ENCODE measurements around the gene ALDOA.

Gene ALDOA

DNA sequence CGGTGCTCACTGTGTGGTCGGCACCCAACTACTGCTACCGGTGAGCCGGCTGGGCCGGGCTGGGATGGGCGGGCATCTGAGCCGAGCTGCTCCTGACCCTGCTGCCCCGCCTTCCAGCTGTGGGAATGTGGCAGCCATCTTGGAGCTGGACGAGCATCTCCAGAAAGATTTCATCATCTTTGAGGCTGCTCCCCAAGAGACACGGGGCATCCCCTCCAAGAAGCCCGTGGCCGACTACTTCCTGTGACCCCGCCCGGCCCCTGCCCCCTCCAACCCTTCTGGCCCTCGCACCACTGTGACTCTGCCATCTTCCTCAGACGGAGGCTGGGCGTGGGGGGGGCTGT, 19.2 kb downstream of the ALDOA start:
- in situ Hi-C loops (cut with HindIII; ENCODE audit: low pct_ligation_motif_present, low pct_unique_long_range_greater_than_20kb, low sequenced_read_pairs): no loop called here
- DNase-seq: no peak

DNA sequence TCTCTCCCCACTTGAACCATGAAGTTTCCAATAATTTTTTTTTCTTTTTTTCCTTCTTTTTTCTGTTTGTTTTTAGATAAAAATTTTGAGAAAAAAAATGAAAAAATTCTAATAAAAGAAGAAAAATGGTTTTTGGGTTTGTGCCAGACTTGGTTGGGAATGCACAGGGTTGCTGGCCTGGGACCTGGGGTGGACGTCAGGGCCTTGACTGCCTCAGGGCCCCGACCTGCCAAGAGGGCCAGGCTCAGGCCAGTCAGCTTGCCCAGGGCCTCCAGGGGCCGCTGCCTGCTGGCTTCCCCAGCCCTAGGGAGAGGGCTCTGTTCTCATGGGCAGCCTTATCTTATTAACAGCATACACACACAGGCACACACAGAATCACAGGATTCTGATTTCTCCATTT, 19.7 kb downstream of the ALDOA start:
- in situ Hi-C loops (cut with HindIII; ENCODE audit: low pct_ligation_motif_present, low pct_unique_long_range_greater_than_20kb, low sequenced_read_pairs): no loop called here
- no peak for DNase-seq

DNA sequence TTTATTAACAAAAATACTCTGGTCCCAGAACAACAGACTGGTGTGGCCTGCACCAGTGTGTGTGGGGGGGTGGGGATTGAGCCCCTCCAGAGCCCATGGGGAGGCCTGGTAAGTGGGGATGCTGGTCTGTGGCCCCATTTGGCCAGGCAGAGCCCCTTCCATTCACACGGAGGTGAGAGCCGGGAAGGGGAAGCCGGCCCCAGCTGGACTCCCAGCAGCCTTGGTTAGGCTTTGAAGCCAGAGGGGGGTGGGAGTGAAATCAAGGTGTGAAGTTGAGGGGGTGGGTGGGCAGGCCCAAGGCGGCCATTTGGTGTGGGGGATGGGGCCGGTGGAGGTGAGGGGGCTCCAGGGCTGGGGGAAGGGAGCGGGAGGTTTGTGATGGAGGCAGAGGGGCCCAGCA, 20.3 kb downstream of the ALDOA start:
- in situ Hi-C loops (cut with HindIII; ENCODE audit: low pct_ligation_motif_present, low pct_unique_long_range_greater_than_20kb, low sequenced_read_pairs): no loop called here
- DNase-seq: no peak

DNA sequence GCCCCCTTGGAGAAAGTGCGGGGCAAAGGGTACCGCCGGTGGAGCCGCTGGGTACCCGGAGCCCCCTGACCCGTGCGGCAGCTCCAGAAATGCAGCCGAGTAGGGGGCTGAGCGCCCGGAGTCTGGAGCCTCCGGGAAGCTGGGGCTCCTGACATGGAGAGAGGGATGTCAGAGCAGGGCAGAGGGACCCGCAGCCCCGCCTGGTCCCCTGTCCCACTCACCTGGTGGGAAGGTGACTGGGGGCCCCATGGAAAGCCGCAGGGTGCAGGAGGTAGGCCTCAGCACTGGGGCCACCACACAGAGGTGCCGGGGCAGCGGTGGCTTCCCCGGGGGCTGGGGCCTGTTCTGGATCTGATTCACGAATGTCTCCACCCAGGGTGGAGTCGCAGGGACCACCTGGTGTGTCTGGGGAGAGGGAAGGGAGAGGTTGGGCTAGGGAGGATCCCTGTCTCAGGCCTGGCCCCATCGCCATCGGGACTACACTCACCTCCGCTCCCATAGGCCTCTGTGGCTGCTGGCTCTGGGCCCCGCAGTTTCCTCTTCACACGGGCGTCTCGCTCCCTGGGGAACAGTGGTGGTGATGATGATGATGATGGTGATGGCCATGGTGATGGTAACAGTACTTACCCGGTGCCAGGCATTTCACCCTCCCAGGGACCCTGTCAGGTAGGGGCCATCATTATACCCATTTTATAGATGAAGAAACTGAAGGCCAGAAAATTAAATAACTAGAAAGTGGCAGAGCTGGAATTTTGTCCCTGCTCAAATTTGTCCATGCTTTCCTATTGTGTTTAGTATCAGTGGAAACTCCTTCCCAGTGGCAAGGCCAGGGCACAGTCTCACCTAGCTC, 21.0 kb downstream of the ALDOA start:
- DNase-seq: no peak
- in situ Hi-C loops (cut with HindIII; ENCODE audit: low pct_ligation_motif_present, low pct_unique_long_range_greater_than_20kb, low sequenced_read_pairs): no loop called here

DNA sequence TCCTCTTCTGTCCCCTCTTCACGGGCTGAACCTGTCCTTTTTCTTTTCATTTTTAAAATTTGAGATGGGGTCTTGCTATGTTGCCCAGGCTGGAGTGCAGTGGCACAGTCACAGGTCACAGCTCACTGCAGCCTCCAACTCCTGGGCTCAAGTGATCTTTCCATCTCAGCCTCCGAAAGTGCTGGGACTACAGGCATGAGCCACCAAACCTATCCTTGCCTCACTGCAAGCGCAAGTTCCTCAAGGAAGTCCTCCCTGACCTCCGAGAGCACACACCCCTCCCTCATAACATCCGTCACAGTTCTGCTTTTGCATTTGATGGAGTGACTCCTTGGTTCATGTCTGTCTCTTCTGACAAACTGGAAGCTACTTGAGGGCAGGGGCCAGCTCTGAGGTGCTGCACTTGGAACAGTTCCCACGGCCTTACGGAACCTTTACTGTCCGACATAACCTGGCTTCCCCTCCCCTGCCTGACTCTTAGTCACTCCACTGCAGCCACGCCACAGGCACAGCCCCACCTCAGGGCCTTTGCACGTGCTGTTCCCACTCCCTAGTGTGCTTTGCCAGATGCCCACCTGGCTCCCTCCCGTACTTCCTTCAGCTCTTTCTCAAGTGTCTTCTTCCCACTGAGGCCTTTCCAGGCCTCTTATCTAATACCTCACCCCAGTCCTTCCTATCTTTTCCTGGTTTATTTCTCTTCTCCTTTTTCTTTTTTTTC, 21.8 kb downstream of the ALDOA start:
- in situ Hi-C loops (cut with HindIII; ENCODE audit: low pct_ligation_motif_present, low pct_unique_long_range_greater_than_20kb, low sequenced_read_pairs): no loop called here
- DNase-seq: no peak

DNA sequence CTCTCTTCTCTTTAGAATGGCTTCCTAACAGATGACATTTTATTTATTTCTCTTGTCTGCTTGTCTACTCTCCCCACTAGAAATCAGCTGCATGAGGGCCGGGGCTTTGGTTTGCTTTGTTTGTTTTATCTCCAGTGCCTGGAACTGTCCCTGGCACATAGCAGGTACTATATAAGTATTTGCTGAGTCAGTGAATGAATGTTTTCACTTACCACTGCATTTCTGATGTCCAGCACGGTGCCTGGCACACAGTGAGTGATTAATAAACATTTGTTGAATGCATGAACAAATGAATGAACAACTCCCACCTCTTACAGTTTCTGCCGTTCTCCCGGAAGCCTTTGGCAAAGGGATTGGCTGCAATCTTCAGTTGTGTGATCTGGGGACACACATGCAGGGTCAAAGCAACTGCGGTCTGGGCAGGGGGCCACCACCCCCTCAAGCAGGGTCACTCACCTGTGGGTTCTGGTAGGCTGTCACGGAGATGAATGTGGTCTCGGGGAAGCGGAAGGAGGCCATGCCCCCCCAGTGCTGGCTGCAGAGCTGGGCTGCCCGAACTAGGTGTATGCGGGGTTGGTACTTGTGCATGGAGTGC, 22.8 kb downstream of the ALDOA start:
- no peak for DNase-seq
- in situ Hi-C loops (cut with HindIII; ENCODE audit: low pct_ligation_motif_present, low pct_unique_long_range_greater_than_20kb, low sequenced_read_pairs): no loop called here

DNA sequence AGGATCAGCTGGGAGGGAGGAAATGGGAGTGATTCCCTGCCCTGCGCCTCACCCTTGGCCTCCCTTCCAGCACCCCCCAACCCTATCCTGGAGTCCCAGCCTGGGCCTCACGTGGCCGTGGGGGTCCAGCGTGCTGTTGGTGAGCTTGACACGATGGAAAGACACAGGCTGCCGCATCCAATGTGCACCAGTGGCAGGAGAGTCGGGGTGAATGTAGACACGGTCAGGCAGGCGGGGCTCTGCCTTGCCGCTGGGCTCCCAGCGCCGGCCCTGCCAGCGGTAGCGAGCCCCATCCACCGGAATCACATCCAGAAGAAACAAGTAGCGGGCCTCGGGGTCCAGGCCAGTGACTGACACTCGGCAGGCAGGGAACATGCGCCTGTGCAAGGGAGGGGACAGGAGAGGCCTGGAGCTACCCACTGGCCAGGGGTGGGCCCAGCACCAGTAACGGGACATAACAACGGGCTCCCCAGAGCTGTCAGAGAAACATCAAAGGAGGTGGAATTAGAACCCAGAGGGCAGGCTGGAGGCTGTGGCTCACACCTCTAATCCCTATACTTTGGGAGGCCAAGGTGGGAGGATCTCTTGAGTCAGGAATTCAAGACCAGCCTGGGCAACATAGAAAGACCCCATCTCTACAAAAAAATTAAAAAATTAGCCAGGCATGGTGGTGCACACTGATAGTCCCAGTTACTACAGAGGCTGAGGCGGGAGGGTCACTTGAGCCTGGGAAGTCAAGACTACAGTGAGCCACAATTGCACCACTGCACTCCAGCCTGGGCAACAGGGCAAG, 23.5 kb downstream of the ALDOA start:
- in situ Hi-C loops (cut with HindIII; ENCODE audit: low pct_ligation_motif_present, low pct_unique_long_range_greater_than_20kb, low sequenced_read_pairs): no loop called here
- DNase-seq: no peak

DNA sequence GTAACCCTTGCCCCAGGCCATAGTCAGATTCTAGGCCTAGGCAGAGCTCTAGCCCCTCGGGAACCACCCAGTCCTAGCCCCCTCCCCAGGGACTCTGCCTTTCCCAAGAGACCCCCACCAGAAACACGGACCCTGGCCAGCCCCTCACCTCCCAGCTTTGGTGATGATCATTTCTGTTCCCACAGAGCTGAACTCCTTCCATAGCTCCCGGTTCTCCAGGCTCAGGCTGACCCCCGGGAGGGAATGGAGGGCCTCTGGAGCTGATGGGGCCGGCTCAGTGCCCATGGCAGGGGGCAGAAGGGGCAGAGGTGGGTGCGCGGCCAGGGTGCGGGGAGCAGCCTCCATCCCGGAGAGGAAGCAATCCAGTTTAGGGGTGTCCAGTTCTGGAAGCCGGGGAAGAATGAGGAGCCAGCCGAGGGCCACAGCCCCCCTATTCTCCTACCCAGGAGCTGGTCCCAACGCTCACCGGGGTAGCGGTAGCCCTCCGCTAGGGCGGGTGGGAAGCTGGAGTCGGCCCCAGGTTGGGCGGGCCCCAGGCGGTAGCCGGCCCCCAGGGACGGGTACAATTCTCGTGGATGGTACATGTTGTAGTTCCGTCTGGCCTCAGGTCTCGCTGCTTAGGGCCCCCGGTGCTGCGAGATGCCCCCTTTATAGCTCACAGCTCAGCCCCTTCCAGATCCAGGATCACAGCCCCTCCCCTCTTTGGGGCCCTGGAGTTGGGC, 25.2 kb downstream of the ALDOA start:
- no peak for DNase-seq
- in situ Hi-C loops (cut with HindIII; ENCODE audit: low pct_ligation_motif_present, low pct_unique_long_range_greater_than_20kb, low sequenced_read_pairs): no loop called here

DNA sequence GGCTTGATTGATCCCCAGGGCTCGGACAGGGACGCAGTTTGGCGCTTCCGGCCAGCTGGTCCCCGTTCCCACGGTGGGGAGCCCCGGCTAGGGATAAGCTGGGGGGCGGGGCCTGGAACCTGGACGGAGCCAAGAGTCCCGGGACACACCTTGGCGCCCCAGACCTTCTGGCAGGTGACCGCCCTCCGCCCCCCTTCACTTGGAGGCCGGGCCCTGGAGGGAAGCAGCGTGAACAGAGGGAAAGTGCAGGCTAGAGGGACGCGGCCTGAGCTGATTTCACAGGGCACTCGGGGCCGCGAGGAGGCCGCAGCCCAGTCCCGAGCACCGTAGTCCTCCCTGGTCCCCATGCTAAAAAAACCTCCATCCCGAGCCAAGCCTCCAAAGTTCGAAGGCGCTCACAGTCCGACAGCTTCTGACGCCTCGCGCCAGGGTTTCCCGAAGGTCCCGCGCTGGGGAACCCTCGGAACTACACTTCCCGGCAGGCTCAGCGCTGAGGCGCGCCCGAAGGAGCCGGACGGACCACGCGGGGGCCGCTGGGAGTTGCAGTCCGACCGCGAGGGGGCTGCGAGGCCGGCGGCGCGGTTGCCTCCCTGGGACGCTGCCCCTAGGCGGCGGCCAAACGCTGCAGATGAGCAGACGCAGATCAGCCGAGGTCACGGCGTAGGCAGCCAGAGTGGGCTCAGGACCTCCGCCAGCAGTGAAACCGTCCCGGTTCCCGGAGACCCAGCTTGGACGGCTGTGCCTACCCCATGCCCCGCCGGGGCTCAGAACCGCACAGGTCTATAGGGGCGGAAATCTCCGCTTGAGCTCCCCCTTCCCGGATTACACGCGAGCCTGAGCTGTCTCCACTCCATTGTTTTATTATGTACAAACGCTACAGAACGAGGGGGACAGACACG, 26.2 kb downstream of the ALDOA start, which contains the start of gene TBX6:
Gene TBX6, minus strand, starts transcription at position 451 of the 899 bp plus-strand sequence. CDS start 731 bp downstream, outside the sequence.
- in situ Hi-C loops (cut with HindIII; ENCODE audit: low pct_ligation_motif_present, low pct_unique_long_range_greater_than_20kb, low sequenced_read_pairs): no loop called here
- DNase-seq: peak; percentile 95

DNA sequence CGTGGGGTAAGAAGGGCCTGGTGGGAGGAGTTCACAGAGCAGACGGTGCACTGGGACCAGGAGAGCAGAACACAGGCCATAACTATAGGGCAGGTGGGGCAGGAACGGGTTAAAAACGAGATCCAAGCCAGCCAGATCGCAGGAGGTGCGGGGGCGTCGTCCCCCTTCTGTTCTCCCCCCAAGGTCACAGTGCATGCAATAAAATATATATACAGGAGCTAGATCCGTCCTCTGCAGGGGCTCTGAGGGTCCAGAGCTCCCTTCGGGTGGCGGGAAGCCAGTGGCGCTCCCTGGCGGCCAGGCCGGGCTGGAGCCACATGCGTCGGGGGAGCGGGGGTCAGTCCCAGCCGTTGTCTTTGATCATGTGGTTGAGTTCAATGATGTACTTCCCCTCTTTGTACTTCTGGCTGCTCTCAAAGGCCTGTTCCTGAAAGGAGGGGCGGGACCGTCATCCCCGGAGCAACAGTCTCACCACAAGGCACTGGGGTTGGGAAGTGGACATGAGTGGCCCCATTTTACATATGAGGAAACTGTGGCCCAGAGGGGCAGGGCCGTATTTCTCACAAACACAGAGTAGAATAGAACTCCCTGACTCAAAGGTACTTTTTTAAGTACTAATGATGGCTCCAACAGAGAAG, 26.9 kb downstream of the ALDOA start:
- in situ Hi-C loops (cut with HindIII; ENCODE audit: low pct_ligation_motif_present, low pct_unique_long_range_greater_than_20kb, low sequenced_read_pairs): no loop called here
- peak; percentile 82 for DNase-seq

DNA sequence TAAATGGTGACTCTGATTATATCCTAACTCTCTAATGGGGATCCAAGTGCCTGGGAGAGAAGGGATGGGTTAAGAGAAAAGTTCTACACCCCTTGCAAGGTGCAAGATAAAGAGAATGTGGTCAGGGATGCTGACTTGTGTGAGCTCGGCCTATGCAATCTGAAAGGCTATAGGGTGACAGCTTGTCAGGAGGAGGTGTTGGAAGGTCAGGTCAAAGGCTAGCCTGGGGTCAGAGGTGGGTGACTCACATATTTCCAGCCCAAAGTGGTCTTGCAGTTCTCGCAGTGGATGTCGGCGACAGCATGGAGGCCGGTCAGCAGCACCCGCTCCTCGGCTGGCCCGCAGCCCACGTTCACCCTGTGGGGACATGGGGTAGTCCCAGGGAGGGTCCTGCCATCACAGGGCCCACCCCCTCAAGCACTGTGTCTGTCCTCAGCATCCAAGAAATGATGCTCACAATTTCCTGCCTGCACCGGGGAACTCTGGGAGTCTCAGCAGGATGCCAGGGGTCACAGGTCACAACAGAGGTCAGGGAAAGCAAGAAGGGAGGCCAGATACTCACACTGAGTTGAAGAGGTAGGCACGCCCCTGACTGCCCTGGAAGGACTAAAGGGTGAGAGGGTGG, 29.1 kb downstream of the ALDOA start:
- in situ Hi-C loops (cut with HindIII; ENCODE audit: low pct_ligation_motif_present, low pct_unique_long_range_greater_than_20kb, low sequenced_read_pairs): no loop called here

DNA sequence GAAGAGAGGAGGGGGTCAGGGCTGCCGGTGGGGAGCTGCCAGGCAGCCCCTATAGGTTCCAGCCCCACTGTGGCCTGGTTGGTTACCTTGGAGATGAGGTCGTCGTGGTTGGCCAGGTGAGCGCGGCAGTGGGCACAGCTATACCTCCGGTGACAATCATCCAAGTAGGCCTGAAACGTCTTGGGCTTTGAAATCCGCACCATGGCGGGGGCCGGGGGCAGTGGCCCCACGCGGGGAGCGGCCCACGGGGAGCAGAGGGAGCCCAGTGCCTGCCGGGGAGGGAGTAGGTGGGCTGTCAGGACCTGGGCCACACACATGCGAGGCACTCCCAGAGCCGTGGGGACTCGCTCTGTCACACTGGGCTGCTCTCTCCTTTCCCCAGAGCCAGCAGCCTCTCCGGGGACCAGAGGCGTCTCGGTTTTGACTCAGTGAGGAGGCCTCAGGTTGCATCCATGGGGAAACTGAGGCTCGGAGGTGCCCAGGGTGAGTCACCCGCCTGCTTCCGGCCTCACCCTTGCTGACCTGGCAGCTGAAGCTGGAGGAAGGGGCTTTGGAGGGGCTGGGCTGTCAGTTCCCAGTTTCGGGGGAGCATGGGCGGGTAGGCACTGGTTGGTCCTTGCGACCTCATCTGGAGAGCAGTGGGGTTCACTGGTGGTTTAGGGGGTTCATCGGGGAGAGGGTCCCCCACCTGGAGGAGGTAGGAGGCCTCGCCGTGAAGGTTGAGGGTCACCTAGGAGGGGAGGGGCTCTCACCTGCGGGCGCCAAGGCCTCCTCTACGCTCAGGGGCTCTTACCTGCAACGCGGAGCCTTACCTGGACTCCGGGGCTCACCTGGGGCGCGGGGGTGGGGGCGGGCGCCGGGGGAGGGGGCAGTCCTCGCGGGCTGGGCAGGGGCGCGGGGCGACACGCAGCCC, 29.9 kb downstream of the ALDOA start:
- DNase-seq: no peak
- in situ Hi-C loops (cut with HindIII; ENCODE audit: low pct_ligation_motif_present, low pct_unique_long_range_greater_than_20kb, low sequenced_read_pairs): no loop called here

More for the DNA sequence above, 29.1 kb downstream of the ALDOA start:
- DNase-seq: no peak

DNA sequence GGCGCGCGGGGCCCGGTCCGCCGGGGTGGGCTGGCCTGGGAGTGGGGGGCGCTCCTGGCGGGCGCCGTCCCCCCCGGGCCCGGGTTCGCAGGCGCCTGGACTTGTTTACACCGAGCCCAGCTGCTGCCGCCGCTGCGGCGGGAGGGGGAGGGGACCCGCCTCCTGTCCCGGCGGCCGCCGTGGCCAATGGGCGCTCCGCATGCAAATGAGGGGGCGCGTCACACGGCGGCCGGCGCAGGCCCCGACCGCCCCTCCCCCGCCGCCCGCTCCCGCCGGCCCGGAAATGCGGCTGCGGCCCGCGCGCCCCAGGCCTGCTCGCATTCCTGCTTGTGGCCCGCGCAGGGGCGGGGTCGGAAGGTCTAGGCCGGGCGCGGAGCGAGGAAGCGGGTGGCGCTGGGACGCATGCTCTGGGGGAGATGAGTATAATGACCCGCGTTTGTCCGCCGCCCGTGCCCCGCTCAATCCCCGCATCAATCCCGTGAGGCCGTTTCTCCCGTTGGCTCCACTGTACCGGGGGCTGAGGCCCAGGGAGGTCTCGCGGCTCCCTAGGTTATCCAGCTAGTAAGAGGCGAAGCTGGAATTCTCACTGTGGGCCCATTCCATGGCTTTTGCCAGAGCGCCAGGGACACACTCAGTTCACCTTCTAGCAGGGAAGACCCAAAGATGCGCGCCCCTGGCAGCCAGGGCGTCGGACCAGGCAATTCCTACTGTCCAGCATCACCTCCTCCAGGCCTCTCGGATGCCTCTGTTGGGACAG, 30.7 kb downstream of the ALDOA start, which contains the start of gene YPEL3:
Gene YPEL3, minus strand, starts transcription at position 109 of the 757 bp plus-strand sequence. CDS start 731 bp downstream, outside the sequence.
- in situ Hi-C loops (cut with HindIII; ENCODE audit: low pct_ligation_motif_present, low pct_unique_long_range_greater_than_20kb, low sequenced_read_pairs): no loop called here
- DNase-seq: peak; percentile 92

DNA sequence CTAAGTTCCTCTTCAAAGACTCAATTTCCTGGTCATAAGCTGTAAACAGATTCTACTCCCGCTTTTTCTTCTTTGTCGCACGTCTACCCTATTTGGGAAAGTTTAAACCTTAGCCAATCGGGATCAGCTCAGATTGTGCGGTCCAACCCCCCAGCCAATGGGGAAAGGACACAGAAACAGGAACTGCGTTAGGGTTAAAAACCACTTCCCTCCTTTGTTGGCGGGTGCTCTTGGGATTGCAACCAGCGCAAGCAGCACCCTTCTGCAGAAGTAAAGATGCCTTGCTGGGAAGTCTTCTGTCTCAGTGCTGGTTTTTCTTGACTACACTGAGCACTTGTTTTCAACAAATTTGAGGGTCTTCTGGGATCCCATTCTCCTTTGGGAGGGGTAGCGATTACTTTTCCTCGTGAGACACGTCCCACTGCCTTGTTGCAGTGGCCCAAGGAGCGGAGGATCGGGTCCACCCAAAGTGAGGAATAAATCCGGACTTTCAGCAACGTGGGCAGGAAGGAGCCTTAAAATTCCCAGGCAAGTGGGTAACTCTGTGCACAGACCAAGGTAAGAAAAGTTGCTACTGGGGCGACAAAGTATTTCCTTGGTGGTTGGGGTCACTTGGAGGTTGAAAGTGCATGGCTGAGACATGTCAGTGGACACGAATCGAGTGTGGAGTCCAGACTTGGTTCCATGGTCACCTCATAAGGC, 31.5 kb downstream of the ALDOA start:
- in situ Hi-C loops (cut with HindIII; ENCODE audit: low pct_ligation_motif_present, low pct_unique_long_range_greater_than_20kb, low sequenced_read_pairs): no loop called here
- DNase-seq: no peak

Data from ACHN (cell line).